ENCODE data around the gene SELENOV.
"Not testable (repeated sequence)": the region's sequence is repeated elsewhere in the genome, so short reads cannot be mapped to it uniquely, and the experiment has no call there.

The SELENOV gene, protein sequence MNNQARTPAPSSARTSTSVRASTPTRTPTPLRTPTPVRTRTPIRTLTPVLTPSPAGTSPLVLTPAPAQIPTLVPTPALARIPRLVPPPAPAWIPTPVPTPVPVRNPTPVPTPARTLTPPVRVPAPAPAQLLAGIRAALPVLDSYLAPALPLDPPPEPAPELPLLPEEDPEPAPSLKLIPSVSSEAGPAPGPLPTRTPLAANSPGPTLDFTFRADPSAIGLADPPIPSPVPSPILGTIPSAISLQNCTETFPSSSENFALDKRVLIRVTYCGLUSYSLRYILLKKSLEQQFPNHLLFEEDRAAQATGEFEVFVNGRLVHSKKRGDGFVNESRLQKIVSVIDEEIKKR

GRCh38 chr19:39514840-39515550 is at the start of gene SELENOV:
Gene SELENOV, plus strand, starts transcription at chr19:39515139. Its CDS starts 74 bp downstream, at chr19:39515213.
- DNase-seq, result no peak

DNA sequence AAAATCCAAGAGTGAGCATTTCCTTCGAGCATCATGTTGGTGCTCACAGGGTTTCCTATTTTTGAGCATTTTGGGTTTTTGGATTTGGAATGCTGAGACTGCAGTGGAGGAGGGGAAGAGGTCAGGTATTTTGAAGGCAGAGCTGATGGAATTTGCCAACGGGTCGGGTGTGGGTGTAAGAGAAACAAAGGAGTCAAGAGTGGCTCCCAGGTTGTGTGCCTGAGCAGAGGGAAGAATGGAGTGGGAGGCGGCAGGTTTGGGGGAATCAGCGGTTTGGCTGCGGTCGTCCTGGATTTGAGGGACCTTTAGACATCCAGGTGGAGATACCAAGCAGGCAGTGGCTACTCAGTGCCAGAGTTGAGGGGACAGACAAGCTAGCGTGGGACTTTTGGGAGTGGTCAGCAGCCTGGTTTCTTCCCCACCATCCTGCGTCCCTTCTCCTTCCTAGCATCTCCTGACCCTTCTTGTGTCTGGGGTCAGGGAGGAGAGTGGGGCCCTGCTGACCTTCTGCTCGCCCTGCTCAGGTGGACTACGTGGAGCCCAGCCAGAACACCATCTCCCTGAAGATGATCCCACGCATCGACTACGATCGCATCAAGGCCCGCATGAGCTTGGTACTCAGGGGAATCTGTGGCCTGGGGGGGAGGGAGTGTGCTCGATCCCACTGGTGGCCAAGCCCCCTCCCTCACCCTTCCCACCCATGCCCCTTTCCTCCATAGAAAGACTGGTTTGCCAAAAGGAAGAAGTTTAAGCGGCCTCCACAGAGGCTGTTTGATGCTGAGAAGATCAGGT is 48.8 kb upstream of the SELENOV start:
- DNase-seq, result no peak

DNA sequence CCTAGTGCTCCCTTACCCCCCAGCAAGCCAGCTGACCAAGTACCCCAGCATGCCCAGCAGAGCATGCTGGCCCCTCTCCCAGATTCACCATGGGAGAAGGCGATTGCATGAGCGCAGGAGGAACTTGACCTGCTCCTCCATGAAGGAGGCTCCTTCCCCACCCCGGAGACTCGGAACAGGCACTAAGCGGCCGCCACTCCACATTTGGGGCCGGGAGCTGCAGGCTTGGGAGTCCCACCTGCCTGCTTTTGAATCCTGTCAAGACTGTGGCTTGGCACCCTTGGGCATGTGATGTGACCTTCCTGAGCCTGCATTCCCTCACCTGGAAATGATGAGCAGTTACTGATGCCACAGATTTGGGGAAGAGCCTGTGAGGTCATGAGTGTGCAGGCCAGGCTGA is 47.0 kb upstream of the SELENOV start:
- no peak for DNase-seq

- DNase-seq, result no peak
Observed at GRCh38 chr19:39469036-39469435, 45.9 kb upstream of the SELENOV start.

GRCh38 chr19:39469567-39469966 is 45.4 kb upstream of the SELENOV start:
- no peak for DNase-seq

DNA sequence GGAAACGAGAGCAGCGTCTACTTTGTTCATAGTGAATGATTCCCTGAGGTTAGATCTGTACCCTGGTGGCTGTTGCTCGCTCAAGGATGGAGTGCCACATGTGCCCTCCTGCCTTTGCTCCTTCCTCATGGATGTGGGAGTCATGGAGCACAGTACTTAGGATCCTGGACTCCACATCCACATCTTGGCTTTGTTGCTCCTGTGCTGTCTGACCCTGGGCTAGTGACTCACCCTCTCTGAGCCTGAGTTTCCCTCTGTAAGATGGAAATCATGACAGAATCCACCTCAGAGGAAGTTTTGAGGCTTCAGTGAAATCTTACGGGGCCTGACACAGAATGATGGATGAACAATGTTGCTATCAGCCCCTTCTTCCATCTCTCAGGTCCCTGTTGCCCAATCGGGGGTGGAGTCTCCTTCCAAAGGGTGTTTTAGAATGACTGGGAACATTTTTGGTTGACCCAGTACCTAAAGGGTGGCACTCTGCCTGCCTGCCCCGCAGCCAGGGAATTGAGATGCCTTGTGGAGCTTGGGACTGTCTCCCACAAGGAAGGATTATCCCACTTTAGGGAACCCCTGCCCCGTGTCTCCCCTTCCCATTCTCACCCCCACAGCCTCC is 44.1 kb upstream of the SELENOV start:
- no peak for DNase-seq

DNA sequence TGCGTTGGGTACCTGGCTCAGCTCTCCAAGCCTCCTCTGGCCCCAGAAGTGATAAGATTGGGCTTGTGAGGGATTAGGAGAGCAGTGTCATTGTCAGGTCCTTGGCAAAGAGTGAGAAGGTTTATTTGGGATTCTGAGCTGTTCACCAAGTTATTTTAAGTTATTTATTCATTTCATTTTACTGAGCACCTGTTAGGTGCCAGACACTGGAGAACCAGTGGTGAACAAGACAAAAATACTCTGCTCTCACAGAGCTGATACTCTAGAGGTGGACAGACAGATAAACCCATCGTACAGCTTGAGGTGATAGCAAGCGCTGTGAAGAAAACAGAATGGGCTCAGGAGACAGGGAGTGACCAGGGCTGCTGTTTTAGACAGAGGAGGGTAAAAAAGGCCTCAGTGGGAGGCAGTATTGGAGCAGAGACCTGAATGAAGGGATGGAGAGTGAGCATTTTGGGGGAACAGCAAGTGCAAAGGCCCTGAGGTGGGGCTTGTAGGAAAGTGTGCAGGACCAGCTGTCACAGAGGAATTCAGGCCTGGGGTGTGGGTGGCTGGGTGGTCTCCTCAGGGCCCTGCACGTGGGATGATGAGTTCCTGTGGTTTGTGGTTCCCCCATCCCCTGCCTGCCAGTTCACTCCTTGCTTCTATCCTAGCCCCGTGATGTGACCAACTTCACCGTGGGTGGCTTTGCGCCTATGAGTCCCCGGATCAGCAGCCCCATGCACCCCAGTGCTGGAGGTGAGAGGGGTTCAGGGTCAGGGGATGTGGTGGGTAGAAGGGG is 43.0 kb upstream of the SELENOV start:
- DNase-seq, result no peak

GRCh38 chr19:39472746-39473442 is 42.0 kb upstream of the SELENOV start:
- no peak for DNase-seq

DNA sequence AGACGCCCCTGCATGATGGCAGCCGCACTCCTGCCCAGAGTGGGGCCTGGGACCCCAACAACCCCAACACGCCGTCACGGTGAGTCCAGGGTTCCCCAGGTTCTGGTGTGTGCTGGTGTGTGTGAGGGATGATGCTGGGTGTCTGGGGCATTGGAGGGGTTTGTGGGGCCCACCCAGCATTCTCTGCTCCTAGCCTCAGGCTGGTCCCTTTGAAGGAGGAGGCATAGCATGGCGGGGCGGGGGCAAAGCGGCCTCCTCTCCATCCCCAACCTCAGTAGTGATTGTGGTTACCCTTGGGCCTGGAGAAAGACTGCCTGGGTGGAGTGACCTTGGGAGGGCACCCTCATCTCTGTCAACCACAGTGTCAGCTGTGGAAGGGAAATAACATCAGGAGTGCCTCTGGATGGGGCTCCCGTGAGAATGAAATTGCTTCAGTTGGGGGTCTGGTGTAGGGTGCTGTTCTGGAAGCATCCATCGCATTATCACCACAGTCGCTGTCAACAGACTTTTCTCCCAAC is 41.4 kb upstream of the SELENOV start:
- no peak for DNase-seq

DNA sequence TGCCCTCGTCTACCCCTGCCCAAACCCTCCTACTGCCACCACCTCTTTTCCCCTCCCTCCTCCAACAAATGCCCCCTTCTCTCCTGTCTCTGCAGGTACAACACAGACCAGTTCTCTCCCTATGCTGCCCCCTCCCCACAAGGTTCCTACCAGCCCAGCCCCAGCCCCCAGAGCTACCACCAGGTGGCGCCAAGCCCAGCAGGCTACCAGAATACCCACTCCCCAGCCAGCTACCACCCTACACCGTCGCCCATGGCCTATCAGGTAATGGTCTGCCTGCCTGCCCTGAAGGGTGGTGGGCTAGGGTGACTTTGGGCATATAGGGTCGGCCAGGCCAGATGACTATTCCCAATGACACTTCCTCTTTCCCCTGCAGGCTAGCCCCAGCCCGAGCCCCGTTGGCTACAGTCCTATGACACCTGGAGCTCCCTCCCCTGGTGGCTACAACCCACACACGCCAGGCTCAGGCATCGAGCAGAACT is 40.8 kb upstream of the SELENOV start:
- peak; percentile 63 for DNase-seq

DNA sequence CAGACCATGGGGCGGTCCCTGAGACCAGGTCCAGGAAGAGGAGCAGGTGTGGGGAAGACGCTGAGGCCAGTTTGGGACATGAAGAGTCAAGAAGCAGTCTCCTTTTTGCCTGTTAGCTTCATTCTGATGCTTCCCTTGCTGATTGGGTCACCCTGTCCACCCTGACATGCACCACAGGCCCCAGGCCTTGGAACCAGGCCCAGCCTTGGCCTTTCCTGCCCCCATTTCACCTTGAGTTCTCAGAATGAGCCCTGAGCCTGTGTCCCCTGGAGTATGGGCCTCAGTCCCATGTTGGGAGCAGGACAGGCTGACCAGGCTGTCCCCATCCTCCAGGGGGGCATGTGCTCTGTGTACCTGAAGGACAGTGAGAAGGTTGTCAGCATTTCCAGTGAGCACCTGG is 39.2 kb upstream of the SELENOV start:
- no peak for DNase-seq

- DNase-seq, result not testable (repeated sequence)
Observed at GRCh38 chr19:39479319-39479801, 35.6 kb upstream of the SELENOV start.

GRCh38 chr19:39479916-39480315 is 35.0 kb upstream of the SELENOV start:
- no peak for DNase-seq

DNA sequence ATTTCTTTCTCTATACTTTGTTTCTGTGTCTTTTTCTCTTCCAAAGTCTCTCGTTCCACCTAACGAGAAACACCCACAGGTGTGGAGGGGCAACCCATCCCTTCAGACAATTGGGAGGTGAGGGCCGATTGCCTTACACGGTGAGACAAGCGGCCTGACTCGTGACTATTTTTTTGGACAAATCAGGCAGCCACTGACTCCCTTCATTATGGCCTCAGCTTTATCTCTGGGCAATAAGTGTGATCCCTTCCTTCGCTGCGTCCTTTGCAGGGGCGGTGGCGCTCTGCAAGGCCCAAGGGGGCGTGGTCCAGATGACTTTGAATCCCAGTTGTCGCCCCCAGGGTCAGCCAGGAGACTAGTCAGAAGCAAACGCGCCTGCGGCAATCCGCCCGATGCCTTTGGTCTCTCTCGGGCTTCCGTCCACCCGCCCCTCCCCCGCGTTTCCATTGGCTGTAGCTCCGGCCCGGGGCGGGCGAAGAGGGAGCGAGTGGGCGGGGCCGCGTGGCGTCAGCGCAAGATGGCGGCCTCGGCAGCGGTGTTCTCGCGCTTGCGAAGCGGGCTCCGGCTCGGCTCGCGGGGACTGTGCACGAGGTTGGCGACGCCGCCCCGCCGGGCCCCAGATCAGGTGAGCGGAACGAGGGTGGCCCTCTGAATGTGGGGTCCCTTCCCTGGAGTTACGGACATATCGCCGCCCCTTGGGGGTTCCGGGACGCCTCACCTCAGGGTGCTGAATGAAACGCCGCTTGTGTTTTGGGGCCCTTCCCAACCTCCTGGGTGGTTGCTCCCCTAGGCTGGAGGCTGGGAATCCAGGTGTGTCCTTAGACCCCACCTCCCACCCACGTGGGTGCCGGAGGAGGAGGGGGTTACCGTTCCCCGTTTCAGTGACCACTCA is 34.4 kb upstream of the SELENOV start, which contains the start of gene TIMM50:
TIMM50 (plus strand) TSS at position 502 of the 892 bp plus-strand sequence; CDS start at position 518, 16 bp downstream.
- DNase-seq, result peak; percentile 98

DNA sequence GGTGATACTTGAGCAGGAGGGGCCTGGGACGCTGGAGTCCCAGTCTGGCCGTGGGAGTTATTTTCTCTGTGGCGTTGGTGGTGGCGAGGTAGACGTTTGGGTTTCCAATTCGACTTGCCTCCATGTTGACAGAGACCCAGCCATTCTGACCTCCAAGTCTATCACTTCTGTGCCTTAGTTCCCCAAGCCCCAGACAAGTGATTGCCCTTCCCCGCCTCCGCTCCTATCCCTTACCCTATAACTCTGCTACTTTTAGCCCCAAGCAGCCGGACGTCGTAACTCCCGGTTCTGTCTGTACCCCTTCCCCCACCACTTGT is 33.8 kb upstream of the SELENOV start:
- no peak for DNase-seq

DNA sequence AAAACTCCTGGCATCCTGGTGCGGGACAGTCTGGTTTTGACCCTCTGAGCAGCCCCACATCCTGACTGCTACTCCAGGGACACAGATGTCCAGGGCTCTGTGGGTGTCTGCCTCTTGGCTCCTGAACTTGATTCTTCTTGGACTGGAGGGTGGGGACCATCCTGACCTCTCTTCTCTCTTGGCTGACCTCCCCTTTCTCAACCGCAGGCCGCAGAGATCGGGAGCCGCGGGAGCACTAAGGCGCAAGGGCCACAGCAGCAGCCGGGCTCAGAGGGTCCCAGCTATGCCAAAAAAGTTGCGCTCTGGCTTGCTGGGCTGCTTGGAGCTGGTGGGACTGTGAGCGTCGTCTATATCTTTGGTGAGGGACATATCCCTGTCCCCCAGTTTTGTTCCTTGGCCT is 33.3 kb upstream of the SELENOV start:
- DNase-seq, result no peak

DNA sequence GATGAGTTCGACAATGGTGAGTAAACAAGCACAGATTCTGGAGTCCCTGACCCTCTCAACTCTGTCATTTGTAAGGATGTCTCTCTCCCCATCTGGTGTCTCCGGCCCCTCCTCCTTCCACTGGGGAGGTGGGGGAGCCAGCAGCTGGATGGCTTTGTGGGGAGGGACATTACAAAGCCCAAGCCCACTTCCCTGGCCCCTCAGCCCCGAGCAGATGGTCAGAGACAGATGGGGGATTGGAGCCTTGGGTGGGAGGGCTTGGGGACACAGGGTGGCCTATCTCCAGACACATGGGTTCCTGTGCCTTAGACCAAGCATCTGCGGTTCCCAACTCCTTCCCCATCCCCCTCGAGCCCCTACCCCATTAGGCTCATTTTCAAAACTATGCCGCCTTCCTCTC is 31.8 kb upstream of the SELENOV start:
- DNase-seq, result no peak

DNA sequence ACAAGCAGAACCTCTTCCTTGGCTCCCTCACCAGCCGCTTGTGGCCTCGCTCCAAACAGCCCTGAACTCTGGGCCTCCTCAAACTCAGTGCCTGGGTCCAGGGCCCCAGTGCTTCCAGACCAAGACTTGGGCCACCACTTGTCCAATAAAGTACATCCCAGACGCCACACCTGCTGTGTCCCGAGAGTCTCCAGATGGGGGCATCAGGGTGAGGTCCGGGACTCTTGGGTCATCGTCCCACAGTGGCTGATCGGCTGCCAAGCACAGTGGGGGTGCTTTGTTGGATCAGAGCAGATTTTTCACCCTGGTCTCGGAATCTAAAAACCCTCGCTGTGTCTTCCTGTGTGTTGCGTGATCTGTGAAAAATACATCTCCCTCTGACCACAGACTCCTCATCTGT is 25.2 kb upstream of the SELENOV start:
- no peak for DNase-seq

DNA sequence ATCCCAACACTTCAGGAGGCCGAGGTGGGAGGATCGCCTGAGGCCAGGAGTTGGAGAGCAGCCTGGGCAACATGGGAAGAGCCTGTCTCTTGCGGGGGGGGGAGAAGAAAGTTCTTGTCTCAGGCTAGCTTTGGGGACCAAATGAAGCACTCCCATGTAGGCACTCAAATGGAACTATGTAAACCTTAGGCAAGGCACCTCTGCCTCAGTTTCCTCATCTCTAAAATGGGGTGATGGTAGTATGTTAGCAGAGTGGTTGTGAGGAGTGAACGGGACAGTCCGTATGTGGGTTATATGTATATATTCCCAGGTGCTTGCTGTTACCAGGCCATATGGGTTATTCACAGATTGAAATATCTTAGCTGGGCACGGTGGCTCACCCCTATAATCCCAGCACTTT is 22.7 kb upstream of the SELENOV start:
- no peak for DNase-seq

DNA sequence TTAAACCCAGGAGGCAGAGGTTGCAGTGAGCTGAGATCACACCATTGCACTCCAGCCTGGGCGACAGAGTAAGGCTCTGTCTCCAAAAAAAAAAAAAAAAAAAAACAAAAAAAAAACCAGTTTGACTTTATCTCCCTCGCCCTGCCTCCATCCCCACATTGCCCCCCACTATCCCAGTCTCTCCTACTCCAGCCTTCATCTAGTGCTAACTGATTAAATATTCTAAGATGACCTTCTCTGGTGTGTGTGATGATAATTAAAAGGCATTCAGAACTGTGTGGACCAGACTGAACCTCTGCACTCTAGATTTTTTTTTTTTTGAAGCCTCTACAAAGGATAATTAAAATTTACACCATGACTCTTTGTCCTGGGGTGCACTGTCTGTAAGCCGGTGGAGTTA is 22.2 kb upstream of the SELENOV start:
- DNase-seq, result no peak
